CD4-positive, alpha-beta T cell treated with Interleukin-17A for 1 hour (primary cell): ENCODE results near the gene YTHDC1.
"Not testable (repeated sequence)": the region's sequence is repeated elsewhere in the genome, so short reads cannot be mapped to it uniquely, and the experiment has no call there.

Experiments used
- DNase-seq: peaks from one replicate; pipeline ENCODE4 v3.0.0-alpha.2; 2020

The YTHDC1 gene

DNA sequence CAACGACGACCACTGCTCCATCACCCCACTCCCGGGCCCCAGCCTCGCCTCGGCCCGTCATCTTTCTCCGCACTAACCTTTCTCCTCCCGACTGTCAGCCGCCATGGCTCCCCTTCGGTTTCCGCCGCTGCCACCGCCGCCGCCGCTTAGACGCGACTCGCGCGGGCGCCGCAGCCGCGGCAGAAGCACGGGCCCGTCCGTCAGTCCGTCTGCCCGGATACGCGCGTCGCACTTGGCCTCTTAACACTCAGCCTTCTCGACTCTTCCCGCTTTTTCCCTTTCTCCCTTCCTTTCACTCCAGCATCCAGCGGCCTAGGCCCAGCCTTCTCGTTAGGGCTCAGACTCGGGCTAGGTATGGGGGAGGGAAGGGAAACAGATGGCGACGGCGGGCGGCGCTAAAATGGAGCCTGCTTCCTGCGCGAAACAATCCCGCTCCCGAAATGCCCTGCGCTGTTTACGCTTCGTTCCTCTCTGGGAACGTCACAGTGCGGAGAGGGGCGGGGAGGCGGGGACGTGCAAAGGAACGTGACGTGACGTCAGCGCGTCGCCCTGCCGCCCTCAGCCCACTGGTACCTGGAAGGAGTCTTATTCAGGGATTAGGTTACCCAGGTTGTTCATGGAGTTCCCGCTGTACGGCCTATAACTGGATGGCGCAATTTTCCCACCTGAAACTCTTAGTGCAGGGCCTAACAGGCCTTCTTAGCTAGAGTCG is at the start of gene YTHDC1:
TSS of gene YTHDC1 (minus strand) at position 442 of the 712 bp plus-strand sequence. CDS start at position 105, 337 bp downstream.
- peak; percentile 95 for DNase-seq

DNA sequence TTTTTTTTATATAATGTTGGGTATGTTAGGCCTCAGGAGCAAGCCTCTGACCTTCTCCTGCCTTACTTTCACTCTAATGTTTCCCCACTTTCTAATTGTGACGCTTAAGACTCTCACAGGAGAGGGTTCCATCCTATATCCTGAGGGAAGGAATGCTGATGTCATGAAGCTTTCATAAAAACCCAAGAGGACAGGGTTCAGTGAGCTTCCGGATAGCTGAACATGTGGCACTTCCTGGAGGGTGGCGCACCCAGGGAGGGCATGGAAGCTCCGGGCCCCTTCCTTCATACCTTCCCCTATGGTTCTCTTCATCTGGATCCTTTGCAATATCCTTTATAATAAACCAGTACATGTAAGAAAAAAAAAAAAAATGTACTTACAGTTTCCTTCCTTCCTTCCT is 49.4 kb upstream of the YTHDC1 start:
- DNase-seq: no peak

GRCh38 chr4:68396756-68397155 is 46.9 kb upstream of the YTHDC1 start:
- DNase-seq: no peak

DNA sequence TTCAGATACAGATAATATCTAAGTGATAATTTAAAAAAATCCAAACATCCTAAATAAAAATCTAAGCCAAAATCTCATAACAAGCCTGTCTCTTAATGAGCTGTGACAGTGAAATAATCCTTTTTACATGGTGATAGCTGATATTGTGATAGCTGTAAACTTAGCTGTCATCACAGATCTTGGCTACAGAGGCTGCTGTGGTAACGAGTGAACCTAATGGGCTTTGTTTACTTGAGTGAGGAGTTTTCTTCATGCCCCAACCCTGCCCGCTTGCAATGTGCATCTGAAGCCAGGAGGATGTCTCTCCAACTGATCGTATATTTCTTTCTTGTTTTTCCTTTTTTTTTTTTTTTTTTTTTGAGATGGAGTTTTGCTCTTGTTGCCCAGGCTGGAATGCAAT is 41.5 kb upstream of the YTHDC1 start:
- no peak for DNase-seq

GRCh38 chr4:68390205-68390935 is 40.5 kb upstream of the YTHDC1 start:
- DNase-seq: no peak

DNA sequence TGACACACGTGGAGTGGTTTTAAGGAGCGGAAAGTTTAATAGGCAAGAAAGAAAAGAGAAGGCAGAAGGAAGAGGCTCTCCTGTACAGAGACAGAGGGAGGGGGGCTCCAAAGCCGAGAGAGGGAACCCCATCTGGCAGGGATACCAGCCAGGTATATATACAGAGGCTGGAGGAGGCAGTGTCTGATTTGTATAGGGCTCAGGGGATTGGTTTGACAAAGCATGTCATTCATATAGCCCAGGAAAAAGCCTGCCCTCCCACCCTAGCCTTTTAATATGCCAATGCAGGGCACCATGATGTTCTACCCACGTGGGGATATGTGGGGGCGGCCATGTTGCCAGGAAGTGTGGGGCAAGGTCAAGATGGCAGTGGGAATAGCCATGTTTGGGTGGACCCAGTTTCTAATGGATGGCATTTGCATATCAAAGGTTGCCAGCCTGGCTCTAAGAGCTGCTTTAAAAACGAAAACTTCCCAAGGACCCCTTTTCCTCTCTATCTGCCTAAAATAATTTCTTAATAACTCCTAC is 39.6 kb upstream of the YTHDC1 start:
- DNase-seq: not testable (repeated sequence)

- DNase-seq: no peak
These were observed 38.5 kb upstream of the YTHDC1 start for GRCh38 chr4:68388347-68388865.

GRCh38 chr4:68385267-68385666 is 35.4 kb upstream of the YTHDC1 start:
- no peak for DNase-seq

- no peak for DNase-seq
These were observed 33.2 kb upstream of the YTHDC1 start for GRCh38 chr4:68383115-68383514.

DNA sequence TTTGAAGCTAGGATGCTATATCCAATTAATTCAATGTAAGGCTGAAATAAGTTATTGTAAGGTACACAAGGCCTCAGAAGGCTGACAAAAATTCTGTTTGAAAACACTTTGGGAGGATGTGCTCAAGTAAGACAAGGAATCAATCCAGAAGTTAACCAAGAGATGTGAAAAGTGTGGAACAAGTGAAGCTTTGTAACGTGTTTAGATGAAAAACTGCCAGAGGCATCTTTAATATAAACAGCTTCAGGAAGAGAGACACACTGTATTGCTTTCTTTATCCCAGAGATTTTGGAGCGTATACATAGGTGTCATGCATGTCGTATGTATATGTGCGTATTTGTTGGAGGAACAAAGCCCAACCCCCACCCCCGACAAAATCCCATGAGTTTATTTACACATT is 28.3 kb upstream of the YTHDC1 start:
- DNase-seq: no peak

- peak; percentile 79 for DNase-seq
These were observed 26.0 kb upstream of the YTHDC1 start for GRCh38 chr4:68375667-68376559.

GRCh38 chr4:68373513-68373912 is 23.6 kb upstream of the YTHDC1 start:
- peak; percentile 79 for DNase-seq

DNA sequence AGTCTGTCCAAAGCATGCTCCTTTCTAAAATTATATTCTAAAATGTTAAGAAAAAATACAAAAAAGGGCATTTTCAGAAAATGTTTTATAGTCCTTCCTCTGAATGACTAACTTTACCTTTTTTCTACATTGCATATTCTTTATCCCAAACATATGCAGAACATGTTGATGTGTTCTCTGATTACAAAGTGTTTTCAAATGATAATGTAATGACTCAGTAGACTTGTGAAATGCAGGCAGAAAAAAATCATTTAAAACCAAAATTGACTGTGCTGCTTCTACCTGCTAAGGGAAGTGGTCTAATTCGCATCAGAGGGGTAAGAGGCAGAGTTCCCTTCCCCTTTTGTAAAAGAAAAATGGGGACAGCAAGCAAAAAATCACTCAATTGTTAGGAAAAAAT is 22.7 kb upstream of the YTHDC1 start:
- DNase-seq: no peak

DNA sequence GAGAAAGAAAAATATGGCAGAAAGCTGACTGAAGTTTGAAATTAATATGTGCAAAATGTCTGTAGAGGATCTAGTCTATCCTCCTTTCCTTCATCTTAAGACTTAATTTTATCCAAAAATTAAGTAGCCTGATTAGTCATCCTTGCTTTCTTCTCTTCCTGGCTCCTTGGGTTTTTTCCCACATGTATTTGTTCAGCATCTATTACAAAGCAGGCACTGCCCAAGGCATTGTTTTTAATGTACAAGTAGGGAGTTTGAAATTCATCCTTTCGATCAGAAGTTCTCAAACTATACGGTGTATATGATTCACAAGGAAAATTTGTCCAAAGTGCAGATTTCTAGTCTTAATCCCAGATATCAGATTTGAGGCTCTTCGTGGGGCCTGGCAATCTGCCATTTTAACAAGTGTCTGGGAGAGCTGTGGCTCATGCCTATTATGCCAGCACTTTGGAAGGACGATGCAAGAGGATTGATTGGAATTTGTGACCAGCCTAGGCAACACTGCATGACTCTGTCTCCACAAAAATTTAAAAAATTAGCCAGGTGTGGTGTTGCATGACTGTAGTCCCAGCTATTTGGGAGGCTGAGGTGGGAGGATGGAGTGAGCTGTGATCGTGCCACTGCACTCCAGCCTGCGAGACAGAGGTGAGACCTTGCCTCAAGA is 19.4 kb upstream of the YTHDC1 start:
- no peak for DNase-seq

DNA sequence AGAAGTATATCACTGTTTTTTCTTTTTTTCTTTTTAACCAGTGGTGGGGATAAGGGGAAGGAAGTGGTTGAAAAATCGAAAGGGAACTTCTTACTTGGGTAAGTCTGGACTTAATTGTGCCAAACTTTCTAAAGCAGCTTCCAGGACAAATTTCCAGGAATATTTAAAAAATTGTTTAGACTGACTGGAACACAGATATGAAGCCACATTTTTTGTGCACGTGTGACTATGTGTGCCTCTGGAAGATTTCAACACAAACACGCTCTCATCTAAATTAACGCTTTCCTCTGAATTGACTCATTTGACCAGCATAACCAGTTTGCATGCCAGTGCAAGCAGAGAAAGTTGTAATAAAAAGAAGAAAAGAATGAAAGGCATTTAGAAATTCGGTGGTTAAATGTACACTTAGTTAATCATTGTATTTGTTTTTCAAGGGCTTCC is 18.8 kb upstream of the YTHDC1 start:
- no peak for DNase-seq

- no peak for DNase-seq
These were observed 17.9 kb upstream of the YTHDC1 start for GRCh38 chr4:68367835-68368234.

- DNase-seq: no peak
These were observed 16.7 kb upstream of the YTHDC1 start for GRCh38 chr4:68366600-68366999.

- DNase-seq: no peak
These were observed 15.2 kb upstream of the YTHDC1 start for GRCh38 chr4:68365068-68365467.

DNA sequence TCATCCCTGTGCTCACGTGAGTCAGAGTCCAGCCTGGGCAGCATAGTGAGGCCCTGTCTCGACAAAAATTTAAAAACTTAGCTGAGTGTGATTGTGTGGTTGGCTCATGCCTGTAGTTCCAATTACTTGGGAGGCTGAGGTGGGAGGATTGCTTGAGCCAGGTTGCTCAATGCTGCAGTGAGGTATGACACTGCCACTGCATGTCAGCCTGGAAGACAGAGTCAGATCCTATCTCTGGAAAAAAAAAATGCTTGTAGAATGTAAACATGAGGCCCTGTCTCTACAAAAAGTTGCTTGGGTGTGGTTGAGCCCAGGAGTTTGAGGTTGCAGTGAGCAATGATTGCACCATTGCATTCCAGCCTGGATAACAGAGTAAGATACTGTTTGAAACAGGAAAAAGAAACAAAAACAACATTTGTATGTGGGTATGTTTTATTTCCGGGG is 11.3 kb upstream of the YTHDC1 start:
- no peak for DNase-seq

GRCh38 chr4:68360231-68360968 is 10.5 kb upstream of the YTHDC1 start:
- DNase-seq: no peak

DNA sequence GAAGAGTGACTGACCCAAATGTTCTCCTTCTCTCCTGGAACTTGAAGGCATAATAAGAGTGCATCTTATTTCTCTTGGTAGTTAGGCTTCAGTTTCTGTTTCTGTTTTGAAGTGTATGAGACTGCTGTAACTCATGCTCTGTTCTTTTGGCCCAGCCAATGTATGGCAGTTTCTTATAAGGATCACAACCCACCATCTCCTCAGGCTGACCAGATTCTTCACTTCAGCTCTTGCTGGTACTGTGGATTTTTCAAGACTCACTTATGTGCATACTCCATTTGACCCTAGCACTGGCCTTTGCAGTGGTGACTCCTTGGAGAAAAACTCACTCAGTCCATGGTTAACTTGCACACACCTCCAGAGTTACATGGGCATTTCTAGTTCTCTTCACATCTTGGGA is 9.6 kb upstream of the YTHDC1 start:
- DNase-seq: no peak

- no peak for DNase-seq
These were observed 9.1 kb upstream of the YTHDC1 start for GRCh38 chr4:68358988-68359387.
